Measurements from ENCODE around the gene PRR15L.
"Not testable (repeated sequence)": the region's sequence is repeated elsewhere in the genome, so short reads cannot be mapped to it uniquely, and the experiment has no call there.

PRR15L gene, protein sequence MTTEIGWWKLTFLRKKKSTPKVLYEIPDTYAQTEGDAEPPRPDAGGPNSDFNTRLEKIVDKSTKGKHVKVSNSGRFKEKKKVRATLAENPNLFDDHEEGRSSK

DNA sequence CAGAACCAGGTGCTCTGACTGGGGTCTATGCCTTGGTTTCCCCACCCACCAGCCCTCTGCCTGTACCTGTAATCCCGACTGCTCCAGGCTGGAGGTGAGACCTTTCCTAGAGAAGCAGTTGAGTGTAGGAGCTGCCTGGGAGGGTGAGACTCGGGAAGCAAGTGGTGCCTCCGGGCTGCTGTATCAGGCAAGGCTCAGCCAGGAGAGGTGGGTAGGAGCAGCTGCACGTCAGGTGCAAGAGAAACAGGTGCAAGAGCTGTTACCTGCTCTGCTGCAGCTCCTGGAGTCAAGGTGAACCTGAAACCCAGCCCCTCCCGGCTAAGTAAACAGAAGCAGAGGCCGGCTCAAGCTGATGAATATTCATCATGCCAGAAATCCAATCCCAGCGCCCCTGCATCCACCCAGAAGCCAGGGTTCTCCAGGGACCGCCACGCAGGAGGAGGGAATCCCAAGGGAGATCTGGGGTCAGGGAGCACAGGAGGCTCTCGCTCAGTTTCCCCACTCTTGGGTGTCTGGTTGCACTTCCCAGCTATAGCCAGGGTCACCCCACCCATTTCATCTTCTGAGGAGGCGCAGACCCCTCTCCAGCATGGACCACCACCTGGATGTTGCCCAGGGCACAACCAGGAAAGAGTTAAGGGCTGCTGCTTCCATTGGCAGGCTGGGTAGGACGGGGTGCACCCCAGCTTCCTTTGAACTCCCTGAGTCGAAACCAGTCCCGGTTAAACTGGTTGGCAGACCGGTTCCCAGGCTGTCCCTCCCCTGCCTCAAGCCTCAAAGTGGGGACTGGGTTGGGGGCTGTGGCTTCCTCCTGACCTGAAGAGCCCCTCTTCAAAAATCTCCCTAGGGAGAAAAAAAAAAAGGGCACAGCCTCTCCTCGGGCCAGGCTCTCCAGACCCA, at the start of gene PRR15L:
Gene PRR15L, minus strand, starts transcription at position 293 of the 900 bp plus-strand sequence. CDS start 4,649 bp downstream, outside the sequence.
- no peak for DNase-seq (ENCODE audit: low read depth in 1 of 2, low spot score in 1 of 2)

DNA sequence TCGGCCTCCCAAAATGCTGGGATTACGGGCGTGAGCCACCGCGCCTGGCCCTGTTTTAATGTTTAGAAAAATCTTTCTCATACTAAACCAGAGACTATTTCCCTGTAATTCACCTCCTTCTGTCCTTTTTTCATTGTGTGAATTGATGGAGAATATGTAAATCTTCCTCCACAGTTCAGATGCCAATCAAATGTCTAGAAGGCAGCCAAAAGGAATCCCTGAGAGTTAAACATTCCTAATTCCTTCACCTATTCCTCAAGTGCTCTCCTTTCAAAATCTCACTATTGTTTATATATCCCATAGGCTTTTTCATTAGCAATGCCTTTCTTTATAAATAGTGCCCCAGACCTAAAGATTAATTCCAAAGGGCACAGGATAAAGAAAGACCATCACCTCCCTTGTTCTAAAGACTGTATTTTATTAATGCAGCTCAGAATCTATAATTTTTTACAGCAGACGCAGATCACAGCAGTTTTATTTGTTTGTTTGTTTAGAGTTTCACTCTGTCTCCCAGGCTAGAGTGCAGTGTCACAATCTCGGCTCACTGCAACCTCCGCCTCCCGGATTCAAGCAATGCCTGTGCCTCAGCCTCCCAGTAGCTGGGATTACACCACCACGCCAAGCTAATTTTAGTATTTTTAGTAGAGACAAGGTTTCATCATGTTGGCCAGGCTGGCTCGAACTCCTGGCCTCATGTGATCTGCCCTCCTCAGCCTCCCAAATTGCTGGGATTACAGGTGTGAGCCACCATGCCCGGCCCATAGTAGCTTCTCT, 49.4 kb upstream of the PRR15L start:
- no peak for DNase-seq (ENCODE audit: low read depth in 1 of 2, low spot score in 1 of 2)

DNA sequence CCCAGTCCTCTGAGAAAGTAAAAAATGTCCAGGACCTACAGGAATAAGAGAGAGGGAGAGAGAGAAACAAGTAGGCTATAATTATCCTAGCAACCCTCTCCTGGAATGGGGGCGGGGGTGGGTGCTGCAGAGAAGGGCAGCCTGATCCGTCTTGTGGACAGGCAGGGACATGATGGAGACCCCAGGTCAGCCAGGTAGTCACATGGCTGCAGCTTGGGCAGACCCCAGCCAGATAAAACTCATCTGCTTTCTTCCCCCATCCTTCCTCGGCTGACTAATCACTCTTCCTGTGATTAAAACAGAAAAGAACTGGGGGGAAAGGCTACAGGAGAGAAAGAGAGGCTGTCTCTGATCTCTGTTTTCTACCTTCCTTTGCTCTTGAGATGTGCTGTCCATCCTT, 47.3 kb upstream of the PRR15L start:
- DNase-seq (ENCODE audit: low read depth in 1 of 2, low spot score in 1 of 2): no peak

DNA sequence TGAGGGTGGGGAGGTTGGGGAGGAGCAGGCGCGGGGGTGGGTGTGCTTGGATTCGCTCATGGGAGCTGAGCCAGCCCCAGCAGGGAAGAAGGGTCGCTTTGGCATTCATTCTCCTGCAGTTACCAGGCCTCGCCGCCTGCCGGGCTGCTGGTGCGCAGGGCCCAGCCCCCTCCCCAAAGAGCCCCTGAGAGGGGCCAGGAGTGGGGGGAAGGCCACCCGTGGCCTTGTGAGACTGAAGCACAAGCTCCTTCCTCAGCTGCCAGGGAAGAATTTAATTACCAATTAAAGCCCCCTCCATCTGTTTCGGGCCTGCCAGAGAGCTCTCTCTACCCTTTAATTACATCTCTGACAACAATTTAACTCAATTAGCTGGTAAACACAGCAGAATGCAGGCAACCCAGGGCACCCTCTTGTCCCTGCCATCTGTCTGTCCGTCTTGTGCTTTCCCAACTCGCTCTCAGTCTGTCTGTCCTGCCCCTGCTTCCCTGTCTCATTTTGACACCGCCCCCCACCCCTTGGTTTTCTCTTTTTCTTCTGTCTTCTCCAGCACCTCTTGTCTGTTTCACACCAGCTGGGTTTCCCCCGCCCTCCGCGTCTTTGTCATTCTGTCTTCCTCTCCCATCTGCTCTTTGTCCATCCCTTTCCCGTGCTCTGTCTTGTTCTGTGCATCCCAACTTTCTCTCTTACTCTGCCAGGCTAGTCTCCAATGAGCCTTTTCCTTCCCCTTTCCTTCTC, 45.9 kb upstream of the PRR15L start:
- no peak for DNase-seq (ENCODE audit: low read depth in 1 of 2, low spot score in 1 of 2)

DNA sequence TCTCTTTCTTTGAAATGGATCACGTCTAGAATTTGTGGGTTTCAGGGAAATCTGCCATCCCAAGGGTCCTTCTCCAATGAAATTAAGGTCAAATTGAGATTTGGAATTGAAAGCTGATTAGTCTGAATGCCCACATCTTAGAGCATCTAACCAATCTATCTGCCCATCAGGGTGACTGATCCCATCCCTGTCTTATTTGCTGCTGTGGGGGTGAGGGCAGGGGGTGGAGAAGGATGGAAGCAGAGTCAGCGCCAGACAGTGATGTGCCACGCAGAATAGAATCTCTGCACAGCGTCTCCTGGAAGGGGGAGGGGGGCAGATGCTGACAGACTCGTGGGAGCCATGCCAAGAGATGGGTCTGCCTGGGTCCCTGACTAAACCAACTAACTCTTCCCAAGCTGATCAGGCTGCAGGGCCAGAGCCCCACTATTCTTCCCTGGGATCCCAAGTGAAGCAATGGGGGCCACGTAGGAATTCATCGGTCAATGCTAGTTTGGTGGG, 45.3 kb upstream of the PRR15L start:
- no peak for DNase-seq (ENCODE audit: low read depth in 1 of 2, low spot score in 1 of 2)

DNA sequence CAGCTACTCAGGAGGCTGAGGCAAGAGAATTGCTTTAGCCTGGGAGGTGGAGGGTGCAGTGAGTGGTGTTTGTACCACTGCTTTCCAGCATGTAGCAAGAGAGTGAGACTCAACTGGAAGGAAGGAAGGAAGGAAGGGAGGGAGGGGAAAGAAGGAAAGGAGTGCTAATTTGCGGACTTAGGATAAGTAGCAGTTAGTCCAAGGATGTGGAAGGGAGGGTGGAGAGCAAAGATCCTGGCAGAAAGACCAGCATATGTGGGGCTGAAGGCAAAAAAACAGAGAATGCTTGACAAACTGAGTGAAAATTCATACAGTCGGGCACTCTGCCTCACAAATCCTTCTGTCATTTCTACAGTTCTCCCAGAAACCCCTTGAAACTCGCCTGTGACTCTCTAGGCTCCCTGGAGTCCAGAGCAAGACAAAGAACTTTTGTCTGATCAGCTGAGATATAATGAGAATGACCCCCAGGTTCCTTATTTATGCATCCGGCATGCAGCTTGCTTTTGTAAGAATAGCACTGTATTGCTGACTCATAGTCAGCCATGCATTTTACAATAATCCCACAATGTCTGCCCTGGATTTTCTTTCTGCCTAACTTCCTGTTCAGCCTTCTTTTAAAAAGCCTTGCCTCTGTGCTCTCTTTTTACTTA, 44.7 kb upstream of the PRR15L start:
- DNase-seq (ENCODE audit: low read depth in 1 of 2, low spot score in 1 of 2): no peak

DNA sequence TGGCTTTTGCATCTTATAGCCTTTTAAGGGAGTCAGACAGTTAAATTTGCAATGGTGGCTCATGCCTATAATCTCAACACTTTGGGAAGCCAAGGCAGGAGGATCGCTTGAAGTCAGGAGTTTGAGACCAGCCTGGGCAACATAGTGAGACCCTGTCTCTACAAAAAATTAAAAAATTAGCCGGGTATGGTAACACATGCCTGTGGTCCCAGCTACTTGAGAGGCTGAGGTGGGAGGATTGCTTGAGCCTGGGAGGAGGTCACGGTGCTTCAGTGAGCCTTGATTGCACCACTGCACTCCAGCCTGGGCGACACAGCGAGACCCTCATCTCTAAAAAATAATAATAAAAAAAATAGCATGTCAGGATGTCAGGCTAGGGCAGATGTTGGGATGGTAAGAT, 44.0 kb upstream of the PRR15L start:
- DNase-seq (ENCODE audit: low read depth in 1 of 2, low spot score in 1 of 2): not testable (repeated sequence)

DNA sequence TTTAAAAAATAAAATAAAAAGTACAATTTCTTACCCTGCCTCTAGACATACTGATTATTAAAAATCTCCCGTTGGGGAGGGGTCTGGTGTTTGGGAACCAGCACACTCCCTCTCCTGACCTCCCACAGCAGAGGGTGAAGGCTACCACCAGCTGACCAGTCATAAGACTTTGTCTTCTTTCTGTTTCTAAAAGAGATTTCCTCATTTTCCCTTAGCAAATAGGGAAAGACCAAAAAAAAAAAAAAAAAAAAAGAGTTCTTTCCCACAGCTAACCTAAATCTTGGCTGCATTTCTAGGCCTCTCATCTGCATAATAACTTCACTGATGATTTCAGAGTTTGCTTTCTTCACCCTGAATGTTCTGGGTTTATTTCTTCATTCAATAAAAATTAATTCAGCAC, 43.5 kb upstream of the PRR15L start:
- no peak for DNase-seq (ENCODE audit: low read depth in 1 of 2, low spot score in 1 of 2)

DNA sequence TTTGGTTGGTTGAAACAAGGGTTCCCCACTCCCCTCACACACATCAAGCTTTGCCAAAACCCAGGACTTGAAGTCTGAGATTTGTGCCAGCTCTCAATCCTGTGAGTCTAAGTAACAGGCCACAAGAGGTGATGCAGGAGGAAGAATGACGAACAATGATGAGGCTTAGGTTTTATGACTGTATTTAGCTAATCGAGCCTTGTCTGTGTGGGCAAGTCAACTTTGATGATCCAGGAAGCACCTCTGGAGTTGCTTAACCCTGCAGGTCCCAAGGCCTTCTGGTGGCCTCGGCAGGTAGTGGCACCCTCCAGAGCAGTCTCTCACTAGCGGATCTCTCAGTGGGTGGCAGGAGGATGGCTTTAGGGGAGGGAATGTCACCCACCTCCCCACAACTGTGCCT, 41.9 kb upstream of the PRR15L start:
- DNase-seq (ENCODE audit: low read depth in 1 of 2, low spot score in 1 of 2): no peak

DNA sequence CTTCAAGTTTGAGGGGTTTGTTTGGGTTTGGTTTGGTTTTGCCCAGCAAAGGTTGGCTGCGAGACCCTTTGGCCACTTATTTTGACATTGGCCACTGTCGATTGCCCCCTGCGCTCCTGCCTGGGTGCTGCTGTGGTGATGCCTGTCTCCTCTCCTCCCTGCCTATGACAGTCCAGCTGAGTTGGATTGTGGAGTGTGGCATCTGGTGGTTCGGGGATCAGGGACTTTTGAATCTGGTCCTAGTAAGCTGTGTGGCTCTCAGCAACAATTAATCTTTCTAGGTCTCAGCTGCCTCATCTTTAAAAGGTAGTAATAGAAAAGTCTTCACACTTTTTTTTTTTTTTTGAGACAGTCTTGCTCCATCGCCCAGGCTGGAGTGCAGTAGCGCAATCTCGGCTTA, 40.4 kb upstream of the PRR15L start:
- no peak for DNase-seq (ENCODE audit: low read depth in 1 of 2, low spot score in 1 of 2)

DNA sequence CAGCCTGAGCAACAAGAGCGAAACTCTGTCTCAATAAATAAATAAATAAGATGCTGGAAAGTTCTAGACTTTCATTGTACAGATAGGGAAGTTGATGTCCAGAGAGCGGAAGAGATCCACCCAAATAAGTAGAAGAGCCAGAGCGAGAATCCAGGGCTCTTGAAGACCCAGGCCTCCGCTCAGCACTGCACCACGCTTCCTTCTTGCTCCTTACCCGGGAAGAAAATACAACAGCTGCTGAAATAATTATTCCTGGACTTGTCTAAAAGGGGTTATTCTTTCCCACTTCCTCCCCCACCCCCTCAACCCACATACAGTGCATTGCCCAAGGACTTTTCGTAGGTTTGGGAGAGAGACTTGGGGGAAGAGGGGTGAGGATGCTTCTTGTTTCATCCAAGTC, 39.9 kb upstream of the PRR15L start:
- no peak for DNase-seq (ENCODE audit: low read depth in 1 of 2, low spot score in 1 of 2)

DNA sequence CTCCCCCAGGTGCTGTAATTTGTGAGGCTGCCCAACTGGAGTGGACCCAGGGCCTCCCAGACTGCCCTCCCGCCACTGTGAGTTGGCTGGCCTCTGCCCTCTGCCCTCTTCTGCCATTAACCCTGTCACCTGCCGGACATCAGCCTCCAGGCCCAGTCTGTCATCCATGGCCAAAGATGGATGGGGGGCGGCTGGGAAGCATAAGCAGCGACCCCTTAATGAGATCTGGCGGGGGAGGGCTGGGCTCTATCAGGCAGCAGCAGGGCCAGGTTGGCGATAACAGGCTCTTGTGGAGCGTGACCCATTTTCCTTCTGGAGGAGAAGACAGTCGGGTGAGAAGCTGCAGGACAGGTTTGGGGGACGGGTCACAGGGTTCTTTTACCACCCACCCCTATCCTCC, 38.5 kb upstream of the PRR15L start:
- DNase-seq (ENCODE audit: low read depth in 1 of 2, low spot score in 1 of 2): no peak

DNA sequence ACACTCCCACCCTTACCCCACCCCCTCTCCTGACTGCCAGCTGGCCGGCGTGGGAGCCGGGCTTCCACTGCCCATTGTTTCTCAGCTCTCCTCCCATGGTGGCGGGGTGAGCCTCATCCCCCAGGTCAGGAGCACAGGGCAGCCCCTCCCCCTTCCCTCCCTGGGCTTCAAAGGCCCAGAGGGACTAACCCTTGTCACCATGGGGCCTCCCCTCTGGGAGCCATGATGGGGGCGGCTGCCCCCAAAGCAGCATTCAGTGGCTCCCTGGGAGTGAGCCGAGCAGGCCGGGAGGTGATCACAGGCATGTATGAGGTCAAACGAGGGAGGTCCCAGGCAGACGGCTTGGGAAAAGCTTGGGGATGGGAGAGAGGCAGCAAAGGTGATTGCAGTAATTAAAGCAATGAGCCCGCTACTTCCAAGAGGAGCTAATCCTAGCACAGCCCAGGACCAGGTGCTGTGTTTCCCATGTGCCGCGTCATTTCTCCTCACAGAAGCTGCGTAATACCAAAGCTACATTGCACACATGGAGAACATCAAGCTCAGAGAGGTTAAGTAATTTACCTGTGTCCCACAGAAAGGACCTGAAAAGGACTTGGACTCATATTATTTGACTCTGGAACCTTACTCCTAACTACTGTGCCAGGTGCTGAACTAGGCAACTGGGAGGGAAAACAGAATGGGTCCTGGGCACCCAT, 37.7 kb upstream of the PRR15L start:
- no peak for DNase-seq (ENCODE audit: low read depth in 1 of 2, low spot score in 1 of 2)

DNA sequence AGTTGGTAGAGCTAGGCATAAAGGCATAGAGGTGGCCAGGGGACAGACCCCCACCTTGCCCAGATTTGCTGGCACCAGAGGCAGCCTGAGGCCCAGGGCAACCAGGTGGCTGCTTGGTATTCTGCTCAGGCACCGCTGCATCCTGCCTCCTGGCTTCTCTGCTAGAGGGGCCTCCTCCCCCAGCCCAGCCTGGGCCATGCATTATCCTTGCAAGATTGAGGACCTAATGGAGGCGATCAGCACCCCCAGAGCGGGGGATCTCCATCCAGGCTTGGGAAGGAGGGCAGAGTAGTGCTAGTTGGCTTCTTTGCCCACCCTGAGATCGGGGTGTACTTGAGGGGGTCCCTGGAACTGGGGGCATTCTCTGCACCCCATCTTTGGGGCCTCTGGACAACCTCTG, 37.0 kb upstream of the PRR15L start:
- DNase-seq (ENCODE audit: low read depth in 1 of 2, low spot score in 1 of 2): no peak

DNA sequence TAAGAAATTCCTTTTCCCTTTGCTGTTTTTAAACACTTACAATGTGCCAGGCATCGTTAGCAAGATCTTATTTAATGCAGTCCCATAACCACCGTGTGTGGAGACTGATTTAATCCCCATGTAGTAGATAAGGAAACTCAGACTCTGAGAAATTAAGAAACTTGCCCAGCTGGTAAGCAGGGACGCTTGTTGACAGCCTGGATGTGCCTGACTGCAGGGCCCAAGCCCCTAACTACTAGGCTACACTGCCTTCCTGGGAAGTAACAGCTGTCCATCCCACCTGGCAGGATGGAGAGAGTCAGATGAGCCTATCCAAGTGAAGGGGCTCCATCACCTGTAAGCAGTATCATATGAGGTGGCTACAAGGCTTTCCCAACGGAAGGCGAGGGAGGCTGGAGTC, 36.3 kb upstream of the PRR15L start:
- DNase-seq (ENCODE audit: low read depth in 1 of 2, low spot score in 1 of 2): no peak

DNA sequence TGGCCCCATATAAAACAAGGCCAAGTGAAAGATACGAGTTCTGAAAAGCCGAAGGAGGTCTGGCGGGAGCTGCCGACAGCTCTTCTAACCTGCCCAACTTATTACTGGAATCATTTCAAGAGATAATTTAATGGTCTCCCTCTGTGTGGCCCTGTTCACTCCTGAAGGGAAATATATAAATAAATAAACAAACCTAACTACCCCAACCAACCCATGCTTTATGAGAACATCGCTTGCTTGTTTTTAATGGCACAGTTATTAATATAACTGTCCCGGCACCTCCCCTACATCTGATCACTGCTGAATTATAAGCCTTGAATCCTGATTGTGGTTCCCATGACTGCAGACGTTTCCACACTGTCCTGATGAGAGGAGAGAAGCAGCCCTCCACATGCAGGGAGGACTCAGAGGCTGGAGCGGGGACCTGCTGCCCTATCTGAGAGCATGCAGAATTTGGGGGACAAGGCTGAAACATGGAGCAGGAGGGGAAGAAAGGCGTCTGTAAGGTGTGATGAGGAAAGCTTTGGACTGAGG, 35.4 kb upstream of the PRR15L start:
- no peak for DNase-seq (ENCODE audit: low read depth in 1 of 2, low spot score in 1 of 2)

DNA sequence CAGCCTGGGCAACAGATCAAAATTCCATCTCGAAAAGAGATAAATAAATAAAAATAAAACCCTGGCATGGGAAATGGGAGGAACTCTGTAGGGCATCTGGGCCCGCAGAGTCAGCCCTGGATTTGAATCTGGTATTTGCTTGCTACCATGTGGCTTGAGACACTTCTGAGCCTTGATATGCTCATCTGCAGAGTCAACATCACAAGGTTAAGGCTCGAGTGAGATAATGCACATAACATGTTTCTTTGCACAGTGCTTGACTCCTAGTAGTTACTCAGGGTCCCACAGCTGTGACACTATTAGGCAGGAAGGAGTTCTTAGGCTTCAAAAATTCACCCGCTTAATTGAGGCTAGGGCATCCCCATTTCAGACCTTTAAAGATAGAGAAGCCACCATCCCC, 34.5 kb upstream of the PRR15L start:
- no peak for DNase-seq (ENCODE audit: low read depth in 1 of 2, low spot score in 1 of 2)

DNA sequence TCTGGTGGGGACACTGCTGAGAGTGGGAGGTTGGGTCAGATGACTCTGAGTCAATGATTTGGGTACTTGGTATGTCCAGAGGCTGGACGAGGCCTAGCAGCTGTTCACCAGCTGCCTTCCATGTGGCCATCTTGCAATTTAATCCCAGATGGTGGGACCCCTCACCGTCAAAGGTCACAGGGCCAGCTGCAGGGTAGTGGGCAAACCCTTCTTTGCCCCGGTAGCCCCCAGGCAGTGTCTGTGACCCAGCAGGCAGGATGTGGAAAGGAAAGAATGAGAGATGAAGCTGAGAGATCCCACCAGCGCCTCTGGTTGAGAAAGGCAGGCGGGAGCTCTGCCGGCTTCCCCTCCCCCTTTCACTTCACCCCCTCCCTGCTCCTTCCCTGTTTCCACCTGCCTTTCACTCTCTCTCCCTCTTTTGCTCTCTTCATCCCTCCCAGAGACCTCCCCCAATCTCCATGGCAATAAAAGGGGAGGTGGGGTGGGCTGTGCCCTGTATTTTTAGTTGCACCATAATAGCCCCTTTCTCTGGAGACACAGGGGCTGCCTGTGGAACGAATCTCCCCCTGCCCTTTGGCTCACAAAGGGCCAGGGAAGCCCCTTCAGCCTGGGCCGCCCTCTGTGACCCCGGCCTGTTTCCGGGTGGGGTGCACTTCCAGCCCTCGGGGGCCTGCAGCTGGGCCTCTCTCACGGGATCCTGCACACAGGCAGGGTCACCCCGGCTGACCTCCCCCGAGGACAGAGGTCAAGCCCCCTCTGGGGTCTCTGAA, 33.5 kb upstream of the PRR15L start:
- no peak for DNase-seq (ENCODE audit: low read depth in 1 of 2, low spot score in 1 of 2)

DNA sequence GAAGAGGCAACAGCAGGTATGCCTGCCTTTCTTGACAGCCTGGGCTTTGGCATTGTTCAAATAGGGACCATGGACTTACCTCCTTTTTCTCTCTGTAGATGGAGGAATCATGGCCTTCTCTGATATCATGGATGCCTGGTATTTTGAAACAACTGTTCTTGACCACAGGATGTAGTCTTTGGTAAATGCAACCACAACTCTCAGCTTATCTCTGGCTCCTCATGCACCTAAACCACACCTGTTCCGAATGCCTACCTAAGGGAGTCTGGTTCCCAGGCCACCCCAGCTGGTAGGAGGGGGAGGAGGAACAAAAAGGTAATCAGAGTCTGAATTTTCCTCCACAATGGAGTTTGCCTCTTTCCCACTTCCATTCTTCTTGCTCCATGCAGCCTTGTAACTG, 32.0 kb upstream of the PRR15L start:
- DNase-seq (ENCODE audit: low read depth in 1 of 2, low spot score in 1 of 2): no peak
